ENCODE measurements around the gene PMM2. TPM values are rescaled to one million over a fixed set of nuclear protein-coding genes. Genes with fewer than 3 reads are reported as not detected.

PMM2 gene
- total and polyA plus RNA-seq, 2 donors (not counting 3 experiments of a cell fraction or from before 2014, with no cell fraction given), result 29.0 to 61.3 TPM

DNA sequence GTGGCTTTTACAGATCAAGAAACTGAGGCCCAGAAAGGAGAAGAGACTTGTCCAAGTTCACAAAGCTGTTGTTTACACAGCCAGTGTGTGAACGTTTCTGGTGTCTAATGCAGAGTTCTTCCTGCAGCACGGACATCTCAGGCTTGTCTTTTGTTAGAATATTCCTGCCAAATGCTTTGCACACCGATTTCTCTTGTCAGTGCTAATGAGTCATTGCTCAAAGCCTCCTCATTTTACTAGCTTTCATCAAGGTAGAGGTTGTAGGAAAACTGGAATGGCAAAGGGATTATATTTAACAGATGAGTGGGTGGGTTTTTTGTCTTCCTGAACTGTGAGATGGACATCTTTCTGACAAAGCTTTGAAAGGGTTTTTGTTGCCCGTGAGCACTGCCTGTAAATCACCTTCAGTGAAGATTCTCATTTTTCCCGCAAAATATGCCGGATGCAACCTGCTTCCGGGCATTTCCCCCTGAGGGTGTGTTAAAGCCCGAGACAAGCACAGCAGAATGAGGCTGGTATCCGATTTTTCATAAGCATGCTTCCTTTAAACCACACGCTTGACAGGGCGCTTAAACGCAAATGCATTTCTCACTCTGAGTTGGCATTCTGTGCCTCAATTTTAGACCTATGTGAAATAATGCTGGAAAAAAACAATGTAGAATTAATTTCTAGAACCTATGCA lies 14.7 kb downstream of the PMM2 start:
- H4K20me1 ChIP-seq (replicated peaks; ENCODE audit: control insufficient read depth, extremely low read depth, insufficient read depth, low read length), result no peaks in the 10 kb centered on the region
- peaks cover 53 to 56% of the 10 kb centered on the region in 2 experiments for H3K36me3 ChIP-seq (ENCODE audit: control insufficient read depth in 2 of 2, extremely low read depth in 1 of 2, insufficient read depth in 2 of 2, low read length in 2 of 2)

DNA sequence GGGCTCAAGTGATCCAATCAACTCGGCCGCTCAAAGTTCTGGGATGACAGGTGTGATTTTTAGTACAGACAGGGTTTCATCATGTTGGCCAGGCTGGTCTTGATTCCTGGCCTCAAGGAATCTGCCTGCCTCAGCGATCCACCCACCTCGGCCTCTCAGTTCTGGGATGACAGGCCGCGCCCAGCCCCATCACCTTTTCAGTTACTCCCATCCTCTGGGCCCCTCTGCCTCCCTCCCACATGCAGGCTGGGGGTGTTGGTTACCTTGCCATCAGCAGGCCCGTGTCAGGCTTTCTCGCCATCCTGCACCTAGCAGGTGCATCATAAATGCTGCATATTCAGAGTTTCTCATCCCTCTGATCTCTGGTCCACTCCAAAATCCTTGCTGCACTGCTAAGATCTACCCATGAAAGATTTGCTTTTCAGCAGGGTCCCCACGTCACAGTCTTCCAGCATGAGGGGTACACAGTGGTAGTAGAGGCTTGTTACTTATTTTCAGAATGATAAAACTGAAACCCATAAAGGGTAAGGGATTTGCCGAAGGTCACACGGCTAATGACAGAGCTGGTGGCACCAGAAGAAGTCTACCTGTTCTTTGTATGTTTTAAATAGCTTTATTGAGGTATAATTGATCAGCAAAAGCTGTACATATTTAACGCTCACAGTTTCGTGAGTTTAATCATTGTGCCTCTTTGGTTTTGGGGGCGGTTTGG lies 16.6 kb downstream of the PMM2 start:
- TF ChIP-seq GATA2 (IDR thresholded peaks at IDR 0.05; ENCODE audit: insufficient read depth, insufficient read length, low read depth, low read length), result no peak
- TF ChIP-seq FOS (IDR thresholded peaks at IDR 0.05; ENCODE audit: borderline replicate concordance, insufficient read depth, low read length), result no peak
- no peak for TF ChIP-seq EZH2 (IDR thresholded peaks at IDR 0.05; ENCODE audit: borderline replicate concordance, low read depth, low read length, severe bottlenecking)
- TF ChIP-seq JUN (IDR thresholded peaks at IDR 0.05; ENCODE audit: borderline replicate concordance, insufficient read depth, insufficient read length, low read depth), result no peak
- no peak for TF ChIP-seq POLR2AphosphoS5 (IDR thresholded peaks at IDR 0.05; ENCODE audit: insufficient read depth, low read depth, low read length)
- TF ChIP-seq, protein P1, sequence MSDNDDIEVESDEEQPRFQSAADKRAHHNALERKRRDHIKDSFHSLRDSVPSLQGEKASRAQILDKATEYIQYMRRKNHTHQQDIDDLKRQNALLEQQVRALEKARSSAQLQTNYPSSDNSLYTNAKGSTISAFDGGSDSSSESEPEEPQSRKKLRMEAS (IDR thresholded peaks at IDR 0.05; ENCODE audit: insufficient read depth, insufficient read length), result no peak
- TF ChIP-seq MYC (IDR thresholded peaks at IDR 0.05; ENCODE audit: low read depth, low read length), result no peak
- TF ChIP-seq, protein P2, sequence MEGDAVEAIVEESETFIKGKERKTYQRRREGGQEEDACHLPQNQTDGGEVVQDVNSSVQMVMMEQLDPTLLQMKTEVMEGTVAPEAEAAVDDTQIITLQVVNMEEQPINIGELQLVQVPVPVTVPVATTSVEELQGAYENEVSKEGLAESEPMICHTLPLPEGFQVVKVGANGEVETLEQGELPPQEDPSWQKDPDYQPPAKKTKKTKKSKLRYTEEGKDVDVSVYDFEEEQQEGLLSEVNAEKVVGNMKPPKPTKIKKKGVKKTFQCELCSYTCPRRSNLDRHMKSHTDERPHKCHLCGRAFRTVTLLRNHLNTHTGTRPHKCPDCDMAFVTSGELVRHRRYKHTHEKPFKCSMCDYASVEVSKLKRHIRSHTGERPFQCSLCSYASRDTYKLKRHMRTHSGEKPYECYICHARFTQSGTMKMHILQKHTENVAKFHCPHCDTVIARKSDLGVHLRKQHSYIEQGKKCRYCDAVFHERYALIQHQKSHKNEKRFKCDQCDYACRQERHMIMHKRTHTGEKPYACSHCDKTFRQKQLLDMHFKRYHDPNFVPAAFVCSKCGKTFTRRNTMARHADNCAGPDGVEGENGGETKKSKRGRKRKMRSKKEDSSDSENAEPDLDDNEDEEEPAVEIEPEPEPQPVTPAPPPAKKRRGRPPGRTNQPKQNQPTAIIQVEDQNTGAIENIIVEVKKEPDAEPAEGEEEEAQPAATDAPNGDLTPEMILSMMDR (IDR thresholded peaks at IDR 0.05; ENCODE audit: extremely low read depth in 1 of 2, insufficient read depth in 1 of 2, low read depth in 1 of 2, low read length in 2 of 2), result no peak
- TF ChIP-seq POLR2A (IDR thresholded peaks at IDR 0.05; ENCODE audit: low read depth, low read length), result no peak
- Histone ChIP-seq H3K36me3 (ENCODE audit: control insufficient read depth in 2 of 2, extremely low read depth in 1 of 2, insufficient read depth in 2 of 2, low read length in 2 of 2) (peaks cover 43 to 51% of the 10 kb centered on the region in 2 experiments), H3K9me3 (replicated peaks; ENCODE audit: control insufficient read depth, insufficient read depth, low read length) (no peaks in the 10 kb centered on the region), H3K79me2 (ENCODE audit: control insufficient read depth, insufficient read depth, low read length) (no peaks in the 10 kb centered on the region), H3K9me1 (replicated peaks; ENCODE audit: control insufficient read depth, extremely low read depth, insufficient read depth, low read length) (no peaks in the 10 kb centered on the region), H3K27me3 (ENCODE audit: control insufficient read depth in 2 of 2, insufficient read depth in 2 of 2, low read length in 2 of 2) (no peaks in the 10 kb centered on the region), H3K9ac (replicated peaks; ENCODE audit: extremely low read depth, insufficient read depth, low read length) (no peak overlapping the region), H2AFZ (ENCODE audit: low read depth, low read length) (no peak overlapping the region), H3K27ac (ENCODE audit: insufficient read depth, low read depth, low read length) (no peak overlapping the region), H4K20me1 (replicated peaks; ENCODE audit: control insufficient read depth, extremely low read depth, insufficient read depth, low read length) (no peaks in the 10 kb centered on the region), H3K4me1 (ENCODE audit: control insufficient read depth, extremely low read depth, insufficient read depth, low read length) (no peaks in the 10 kb centered on the region), H3K4me2 (ENCODE audit: insufficient read depth, low read length) (no peak overlapping the region), H3K4me3 (replicated peaks in 1 of 3; ENCODE audit: insufficient read depth in 1 of 3, low read depth in 1 of 3, low read length in 3 of 3) (no peak overlapping the region)
- POLR2A ChIA-PET, result no interaction called here
- dilution Hi-C loops (cut with MboI; ENCODE audit: extremely low pct_ligation_motif_present, low sequenced_read_pairs), result no loop called here
- no TSS peak for BruUV-seq (replicated peaks)
- CTCF ChIA-PET, result no interaction called here
- FAIRE-seq, result no peak
- no peak for DNase-seq (ENCODE audit: low read depth, low spot score)
- intact Hi-C loops (cut with micrococcal nuclease), result no loop called here

More for the DNA sequence above, 14.7 kb downstream of the PMM2 start:
- Histone ChIP-seq H3K27ac (ENCODE audit: insufficient read depth, low read depth, low read length) (no peak overlapping the region), H2AFZ (ENCODE audit: low read depth, low read length) (no peak overlapping the region), H3K79me2 (ENCODE audit: control insufficient read depth, insufficient read depth, low read length) (peaks cover 6% of the 10 kb centered on the region), H3K9me3 (replicated peaks; ENCODE audit: control insufficient read depth, insufficient read depth, low read length) (no peaks in the 10 kb centered on the region), H3K9ac (replicated peaks; ENCODE audit: extremely low read depth, insufficient read depth, low read length) (no peak overlapping the region), H3K4me1 (ENCODE audit: control insufficient read depth, extremely low read depth, insufficient read depth, low read length) (no peaks in the 10 kb centered on the region), H3K9me1 (replicated peaks; ENCODE audit: control insufficient read depth, extremely low read depth, insufficient read depth, low read length) (no peaks in the 10 kb centered on the region), H3K27me3 (ENCODE audit: control insufficient read depth in 2 of 2, insufficient read depth in 2 of 2, low read length in 2 of 2) (no peaks in the 10 kb centered on the region), H3K4me3 (replicated peaks in 1 of 3; ENCODE audit: insufficient read depth in 1 of 3, low read depth in 1 of 3, low read length in 3 of 3) (no peak overlapping the region), H3K4me2 (ENCODE audit: insufficient read depth, low read length) (no peak overlapping the region)
- no peak for FAIRE-seq
- intact Hi-C loops (cut with micrococcal nuclease) (no loop called here), dilution Hi-C loops (cut with MboI; ENCODE audit: extremely low pct_ligation_motif_present, low sequenced_read_pairs) (no loop called here)
- no peak for DNase-seq (ENCODE audit: low read depth, low spot score)
- BruUV-seq (replicated peaks), result no TSS peak
- CTCF ChIA-PET, result no interaction called here
- POLR2A ChIA-PET, result no interaction called here
- no peak for TF ChIP-seq GATA2 (IDR thresholded peaks at IDR 0.05; ENCODE audit: insufficient read depth, insufficient read length, low read depth, low read length)
